Body of pancreas (tissue), 4 donors: Measurements from ENCODE around the gene CLDN7. TPM values are rescaled to one million over a fixed set of nuclear protein-coding genes. Genes with fewer than 3 reads are reported as not detected.

Source experiments
- ATAC-seq: fragments of 150-250 bp; one replicate; pipeline ENCODE4 v1.9.1; 2016
- DNase-seq, 4 donors: peaks; one replicate each; pipeline ENCODE4 v3.0.0-alpha.2; 2019
- H3K27ac ChIP-seq, 4 donors: fragments of 200-600 bp; sonication (generic); 1 replicate in 3 of 4; 2 replicates in 1 of 4; pipeline versions ENCODE4 v1.5.1 to v1.6.1; 2016 to 2019; ENCODE audit warnings: mild to moderate bottlenecking in 1 of 4, mixed read lengths in 1 of 4, moderate library complexity in 1 of 4
- H3K27me3 ChIP-seq, 2 donors: fragments of 200-600 bp; sonication (generic); one replicate each; pipeline ENCODE4 v1.6.0; 2016; ENCODE audit warnings: mild to moderate bottlenecking in 1 of 2
- H3K36me3 ChIP-seq, 2 donors: fragments of 200-600 bp; sonication (generic); replicated peaks in 1 of 2; 2 replicates each; pipeline ENCODE4 v1.5.1; 2016; ENCODE audit warnings: low read depth in 2 of 2; ENCODE audit not compliant: insufficient read depth in 1 of 2
- H3K4me1 ChIP-seq: fragments of 200-600 bp; sonication (generic); one replicate; pipeline ENCODE4 v1.6.0; 2016
- H3K4me3 ChIP-seq, 2 donors: fragments of 200-600 bp; sonication (generic); 1 replicate in 1 of 2; 2 replicates in 1 of 2; pipeline ENCODE4 v1.5.1; 2016 to 2019
- H3K9me3 ChIP-seq, 3 donors: fragments of 200-600 bp; sonication (generic); 1 replicate in 2 of 3; 2 replicates in 1 of 3; pipeline ENCODE4 v1.5.1; 2016
- POLR2A ChIP-seq, 3 donors: fragments of 450-650 bp; IDR thresholded peaks; one replicate each; pipeline ENCODE4 v1.6.1; 2016; ENCODE audit warnings: antibody characterized with exemption in 3 of 3, mild to moderate bottlenecking in 2 of 3
- WGBS, 2 donors: methylation state at CpG; one replicate each; pipeline ENCODE4 v1.1.5; 2017; 5-methylcytosine and 5-hydroxymethylcytosine counted together
- intact Hi-C: fragments of 100-400 bp; cut with DNase I; formaldehyde crosslinking; loops from one replicate; pipeline ENCODE4 v1.15.1; 2023
- total RNA-seq, 2 donors: library from RNA; depleted of rRNA; stranded (reverse); fragments of >200 nt; gene quantifications; one replicate each; pipeline ENCODE4 v1.1.0, GENCODE V29; 2016
- TF ChIP-seq, protein P1 (sequence below), 7 experiments: fragments of 450-650 bp in 4 of 7; fragments of 200-600 bp in 3 of 7; sonication (generic) in 3 of 7; IDR thresholded peaks; one replicate each; pipeline ENCODE4 v1.5.1; 2016 to 2019; ENCODE audit warnings: antibody characterized with exemption in 7 of 7

Gene CLDN7
- total RNA-seq, 2 donors from 2014 or later = 72.9 to 92.3 TPM

DNA sequence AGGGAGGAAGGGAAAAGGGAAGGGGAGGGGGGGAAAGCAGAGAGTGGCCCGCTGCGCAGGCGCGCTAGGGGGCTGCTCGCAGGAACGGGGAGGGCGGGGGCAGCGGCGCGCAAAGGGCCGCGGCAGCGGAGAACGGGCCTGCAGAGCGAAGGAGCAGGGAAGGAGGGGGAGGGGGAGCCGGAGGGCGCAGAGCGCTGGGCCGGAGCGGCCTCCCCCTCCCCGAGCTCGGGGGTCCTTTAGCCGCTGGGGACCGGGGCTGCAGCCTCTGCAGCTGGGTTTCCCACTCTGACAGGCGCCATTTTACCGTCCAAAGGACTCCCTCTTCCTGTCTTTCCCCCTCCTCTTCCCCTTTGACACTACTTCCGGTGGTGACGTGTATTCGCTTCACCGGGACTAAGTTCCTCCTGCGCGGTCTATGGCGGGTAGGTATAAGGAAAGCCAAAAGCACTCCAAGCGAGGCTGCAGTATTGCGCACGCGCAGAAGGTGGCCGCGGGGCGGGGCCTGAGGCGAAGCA lies 10.6 kb downstream of the CLDN7 start, which contains the start of gene CTDNEP1:
TSS of gene CTDNEP1 (minus strand) at position 74 of the 515 bp plus-strand sequence. CDS start 438 bp downstream, outside the sequence.
- TF ChIP-seq, protein P1, sequence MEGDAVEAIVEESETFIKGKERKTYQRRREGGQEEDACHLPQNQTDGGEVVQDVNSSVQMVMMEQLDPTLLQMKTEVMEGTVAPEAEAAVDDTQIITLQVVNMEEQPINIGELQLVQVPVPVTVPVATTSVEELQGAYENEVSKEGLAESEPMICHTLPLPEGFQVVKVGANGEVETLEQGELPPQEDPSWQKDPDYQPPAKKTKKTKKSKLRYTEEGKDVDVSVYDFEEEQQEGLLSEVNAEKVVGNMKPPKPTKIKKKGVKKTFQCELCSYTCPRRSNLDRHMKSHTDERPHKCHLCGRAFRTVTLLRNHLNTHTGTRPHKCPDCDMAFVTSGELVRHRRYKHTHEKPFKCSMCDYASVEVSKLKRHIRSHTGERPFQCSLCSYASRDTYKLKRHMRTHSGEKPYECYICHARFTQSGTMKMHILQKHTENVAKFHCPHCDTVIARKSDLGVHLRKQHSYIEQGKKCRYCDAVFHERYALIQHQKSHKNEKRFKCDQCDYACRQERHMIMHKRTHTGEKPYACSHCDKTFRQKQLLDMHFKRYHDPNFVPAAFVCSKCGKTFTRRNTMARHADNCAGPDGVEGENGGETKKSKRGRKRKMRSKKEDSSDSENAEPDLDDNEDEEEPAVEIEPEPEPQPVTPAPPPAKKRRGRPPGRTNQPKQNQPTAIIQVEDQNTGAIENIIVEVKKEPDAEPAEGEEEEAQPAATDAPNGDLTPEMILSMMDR (IDR thresholded peaks at IDR 0.05) = no peak
- peak; percentile 42 to 70 (median 60) for TF ChIP-seq POLR2A (IDR thresholded peaks at IDR 0.05)
- Histone ChIP-seq H3K27me3 (no peaks in the 10 kb centered on the region), H3K4me3 (peak within 1 kb of the TSS; percentile 98 to 99), H3K9me3 (no peaks in the 10 kb centered on the region), H3K27ac (peak within 1 kb of the TSS; percentile 87 to 100 (median 100)), H3K4me1 (peaks cover 38% of the 10 kb centered on the region), H3K36me3 (peaks cover 0 to 7% of the 10 kb centered on the region in 2 donors)
- DNase-seq (peak; percentile 97 to 99 (median 98)), ATAC-seq (peak; percentile 92)
- intact Hi-C loops = no loop called here
- 0 to 1% methylated on average over 39 to 40 of the region's 41 CpGs for WGBS, 2 donors

DNA sequence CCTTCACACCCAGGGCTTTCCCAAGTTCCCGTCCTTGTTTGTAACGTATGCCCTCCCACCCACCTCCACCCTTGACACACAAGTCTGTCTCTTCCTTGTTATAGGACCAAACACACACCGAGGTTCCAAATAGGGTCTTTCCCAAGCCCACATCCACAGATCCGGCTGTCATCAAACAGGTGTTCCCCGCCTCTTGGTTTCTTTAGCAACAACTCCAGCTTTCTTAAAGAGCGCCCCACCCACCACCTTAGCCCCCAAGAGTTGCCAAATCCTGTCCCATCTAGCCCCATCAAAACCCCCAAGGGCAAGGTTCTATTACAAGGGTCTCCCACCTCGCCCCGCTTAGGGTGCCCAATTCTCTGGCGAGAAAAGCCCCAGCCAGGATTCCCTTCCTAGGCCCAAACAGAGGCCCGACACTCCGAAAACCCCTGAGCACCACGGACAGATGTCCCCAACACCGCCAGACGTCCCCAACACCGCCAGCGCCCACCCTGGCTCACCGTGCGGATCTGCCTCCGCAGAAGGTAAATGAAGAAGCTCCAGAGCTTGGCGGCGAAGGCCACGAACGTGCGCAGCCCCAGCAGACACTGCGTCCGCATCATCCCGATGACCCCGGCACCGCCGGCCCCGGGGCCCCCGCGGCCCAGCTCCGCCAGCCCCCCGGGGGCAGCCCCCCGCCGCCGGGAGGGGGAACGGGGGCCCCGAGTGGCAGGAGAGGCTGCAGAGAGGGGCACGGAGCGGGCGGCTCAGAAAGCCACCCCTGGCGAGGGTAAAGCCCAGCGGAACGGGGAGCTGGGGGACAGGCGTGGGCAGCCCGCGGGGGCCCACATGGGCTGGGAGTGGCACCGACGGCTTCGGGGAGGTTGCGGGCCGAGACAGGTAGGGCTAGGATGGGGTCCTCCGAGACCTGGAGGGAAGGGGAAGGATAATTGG lies 11.3 kb downstream of the CLDN7 start:
- DNase-seq (peak in 1 of 4 donors; percentile 29), ATAC-seq (no peak)
- WGBS, 2 donors = 0 to 1% methylated on average over 9 to 49 of the region's 55 CpGs
- Histone ChIP-seq H3K36me3 (peaks cover 0 to 7% of the 10 kb centered on the region in 2 donors), H3K9me3 (no peaks in the 10 kb centered on the region), H3K4me3 (peak overlapping the region; percentile 98 to 99), H3K27ac (peak overlapping the region; percentile 87 to 100 (median 100)), H3K4me1 (peaks cover 38% of the 10 kb centered on the region), H3K27me3 (no peaks in the 10 kb centered on the region)
- TF ChIP-seq, protein P1 (IDR thresholded peaks at IDR 0.05) = no peak
- TF ChIP-seq POLR2A (IDR thresholded peaks at IDR 0.05) = no peak
- intact Hi-C loops = no loop called here

DNA sequence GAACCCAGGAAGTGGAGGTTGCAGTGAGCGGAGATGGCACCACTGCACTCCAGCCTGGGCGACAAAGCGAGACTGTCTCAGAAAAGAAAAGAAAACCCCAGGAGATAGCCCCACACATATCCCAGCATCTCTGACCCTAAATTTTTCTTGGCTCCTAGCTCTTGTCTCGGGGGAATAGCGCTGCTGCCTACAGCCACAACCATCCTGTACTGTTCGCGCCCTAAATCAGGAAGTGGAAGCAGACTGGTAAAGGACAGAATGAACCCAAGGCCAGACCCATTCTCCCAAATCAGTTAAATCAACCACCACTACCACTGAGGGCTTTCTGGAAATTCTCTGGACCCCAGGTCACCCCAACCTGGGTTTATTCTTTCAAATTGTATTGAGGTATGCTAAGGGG lies 12.4 kb downstream of the CLDN7 start:
- WGBS, 2 donors = 78 to 87% methylated on average over 7 of the region's 7 CpGs
- no peaks in the 10 kb centered on the region for H3K27me3 ChIP-seq
- TF ChIP-seq, protein P1 (IDR thresholded peaks at IDR 0.05) = no peak
- no peak for TF ChIP-seq POLR2A (IDR thresholded peaks at IDR 0.05)
- H3K4me3 ChIP-seq = no peak overlapping the region
- H3K9me3 ChIP-seq = no peaks in the 10 kb centered on the region
- peaks cover 38% of the 10 kb centered on the region for H3K4me1 ChIP-seq
- no peak for DNase-seq
- H3K36me3 ChIP-seq = peaks cover 0 to 6% of the 10 kb centered on the region in 2 donors
- peak overlapping the region in 2 of 4 donors; percentile 2 to 100 for H3K27ac ChIP-seq
- no peak for ATAC-seq
- intact Hi-C loops = no loop called here

DNA sequence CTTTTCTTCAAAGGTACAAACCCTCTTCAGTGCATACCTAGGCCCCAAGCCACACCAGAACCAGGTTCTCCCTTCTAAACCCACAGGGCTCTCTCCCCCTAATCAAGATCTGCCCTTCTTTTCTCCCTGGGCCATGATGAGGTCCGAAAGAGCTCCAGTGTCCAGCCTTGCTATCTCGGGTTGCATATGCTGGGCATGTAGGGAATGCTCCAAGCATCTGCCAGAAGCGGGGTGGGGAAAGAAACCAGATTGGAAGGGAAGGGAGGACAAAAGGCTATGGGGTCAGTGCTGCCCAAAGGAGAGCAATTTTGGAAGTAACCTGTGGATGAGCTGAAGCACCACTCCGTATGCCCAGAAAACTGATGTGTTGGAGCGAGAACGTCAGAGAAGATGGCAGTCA lies 13.1 kb downstream of the CLDN7 start:
- intact Hi-C loops = no loop called here
- no peak overlapping the region for H3K4me3 ChIP-seq
- WGBS, 2 donors = 70 to 79% methylated on average over 6 of the region's 6 CpGs

More for the DNA sequence above, 13.1 kb downstream of the CLDN7 start:
- H3K36me3 ChIP-seq = peaks cover 0 to 4% of the 10 kb centered on the region in 2 donors
- ATAC-seq (no peak), DNase-seq (no peak)
- peaks cover 45% of the 10 kb centered on the region for H3K4me1 ChIP-seq
- H3K9me3 ChIP-seq = no peaks in the 10 kb centered on the region
- peak overlapping the region in 2 of 4 donors; percentile 8 to 14 for H3K27ac ChIP-seq
- TF ChIP-seq, protein P1 (IDR thresholded peaks at IDR 0.05) = no peak
- TF ChIP-seq POLR2A (IDR thresholded peaks at IDR 0.05) = no peak
- no peaks in the 10 kb centered on the region for H3K27me3 ChIP-seq
